SK-N-MC (cell line): ENCODE data around the gene CHRND.

Source experiments
- EZH2 ChIP-seq: fragments of 200-600 bp; sonication (generic); IDR thresholded peaks from one replicate; pipeline ENCODE4 v1.6.1; 2017; ENCODE audit warnings: antibody characterized with exemption
- FOXP2 ChIP-seq: optimal IDR thresholded peaks from 2 replicates; pipeline ENCODE3; 2011; ENCODE audit warnings: mild to moderate bottlenecking, moderate library complexity; ENCODE audit not compliant: insufficient read depth; ENCODE audit errors: extremely low read length, control extremely low read depth
- POLR2AphosphoS5 ChIP-seq: IDR thresholded peaks from 2 replicates; pipeline ENCODE4 v1.6.1; 2012; ENCODE audit warnings: mild to moderate bottlenecking, low read depth, low read length, borderline replicate concordance

GRCh38 chr2:232485348-232485756 is 40.6 kb upstream of the CHRND start:
- TF ChIP-seq EZH2 (no peak), POLR2AphosphoS5 (no peak), FOXP2 (no peak)
